ENCODE results near the gene KCNQ1.

The KCNQ1 gene

GRCh38 chr11:2511421-2512369, 66.9 kb downstream of the KCNQ1 start:
- no peak for DNase-seq
- TF ChIP-seq CTCF (IDR thresholded peaks at IDR 0.05; ENCODE audit: low read depth, low read length) = no peak
- no peak overlapping the region for H3K4me3 ChIP-seq (ENCODE audit: low read depth, low read length)

GRCh38 chr11:2512431-2513407, 67.9 kb downstream of the KCNQ1 start:
- Histone ChIP-seq H3K27me3 (no peaks in the 10 kb centered on the region), H3K4me3 (ENCODE audit: low read depth, low read length) (no peak overlapping the region), H3K4me1 (no peaks in the 10 kb centered on the region), H3K9me3 (no peaks in the 10 kb centered on the region), H3K36me3 (no peaks in the 10 kb centered on the region)
- no peak for DNase-seq
- no peak for TF ChIP-seq CTCF (IDR thresholded peaks at IDR 0.05; ENCODE audit: low read depth, low read length)

More at GRCh38 chr11:2511421-2512369, 66.9 kb downstream of the KCNQ1 start:
- no peaks in the 10 kb centered on the region for H3K27me3 ChIP-seq
- H3K9me3 ChIP-seq = no peaks in the 10 kb centered on the region
- H3K4me1 ChIP-seq = no peaks in the 10 kb centered on the region
- H3K36me3 ChIP-seq = no peaks in the 10 kb centered on the region

GRCh38 chr11:2513441-2513840, 68.6 kb downstream of the KCNQ1 start:
- TF ChIP-seq CTCF (IDR thresholded peaks at IDR 0.05; ENCODE audit: low read depth, low read length) = no peak
- H3K36me3 ChIP-seq = no peaks in the 10 kb centered on the region
- DNase-seq = no peak
- no peaks in the 10 kb centered on the region for H3K9me3 ChIP-seq
- no peaks in the 10 kb centered on the region for H3K4me1 ChIP-seq
- no peak overlapping the region for H3K4me3 ChIP-seq (ENCODE audit: low read depth, low read length)
- no peaks in the 10 kb centered on the region for H3K27me3 ChIP-seq

GRCh38 chr11:2515401-2516275, 70.8 kb downstream of the KCNQ1 start:
- Histone ChIP-seq H3K9me3 (no peaks in the 10 kb centered on the region), H3K27me3 (no peaks in the 10 kb centered on the region), H3K36me3 (no peaks in the 10 kb centered on the region), H3K4me3 (ENCODE audit: low read depth, low read length) (no peak overlapping the region), H3K4me1 (no peaks in the 10 kb centered on the region)
- DNase-seq = peak; percentile 2
- TF ChIP-seq CTCF (IDR thresholded peaks at IDR 0.05; ENCODE audit: low read depth, low read length) = no peak

- Histone ChIP-seq H3K27me3 (no peaks in the 10 kb centered on the region), H3K36me3 (no peaks in the 10 kb centered on the region), H3K4me3 (ENCODE audit: low read depth, low read length) (no peak overlapping the region), H3K4me1 (no peaks in the 10 kb centered on the region), H3K9me3 (no peaks in the 10 kb centered on the region)
- DNase-seq = no peak
- no peak for TF ChIP-seq CTCF (IDR thresholded peaks at IDR 0.05; ENCODE audit: low read depth, low read length)
Measured at GRCh38 chr11:2516276-2517015, 71.6 kb downstream of the KCNQ1 start.

Data from BE2C (cell line).